K562 (cell line): ENCODE measurements around the gene MKNK2. TPM values are rescaled to one million over a fixed set of nuclear protein-coding genes. Genes with fewer than 3 reads are reported as not detected.

Experiments
- EGR1 ChIP-seq: fragments of 450-650 bp; conservative IDR thresholded peaks from 2 replicates; pipeline ENCODE4 v1.6.1; 2017; ENCODE audit warnings: mild to moderate bottlenecking
- FOXP1 ChIP-seq: sonication (generic); formaldehyde crosslinking; IDR thresholded peaks from 2 replicates; pipeline ENCODE4 v1.8.0; 2022; ENCODE audit warnings: mild to moderate bottlenecking, missing genetic modification reagents
- HMGN3 ChIP-seq: IDR thresholded peaks from 2 replicates; pipeline ENCODE4 v1.6.1; 2011; ENCODE audit warnings: borderline replicate concordance, low read depth, mild to moderate bottlenecking, mixed read lengths, low read length; ENCODE audit not compliant: insufficient read length; ENCODE audit errors: extremely low read depth
- SPI1 ChIP-seq: IDR thresholded peaks from 2 replicates; pipeline ENCODE4 v1.6.1; 2011; ENCODE audit warnings: low read depth, low read length, control low read depth, borderline replicate concordance
- polyA plus RNA-seq, 8 experiments: library from polyadenylated mRNA; depleted of rRNA in 4 of 8; stranded (reverse) in 5 of 8; unstranded in 3 of 8; fragments of >200 nt; fragmentation: Nextera tagmentation in 2 of 8; fragmentation: Illumina TruSeq in 1 of 8; extraction: Ambion mirVana in 2 of 8; extraction: Trizol in 1 of 8; gene quantifications; 2 replicates each; pipeline versions ENCODE4 v1.2.1 to v1.2.3, GENCODE V29; 2011 to 2014; ENCODE audit warnings: inconsistent platforms in 1 of 8, missing spikeins in 1 of 8
- total RNA-seq, 7 experiments: library from RNA; depleted of rRNA in 6 of 7; stranded (reverse); fragments of >200 nt in 6 of 7; fragmentation: Illumina TruSeq in 2 of 7; extraction: Trizol in 2 of 7; gene quantifications; 2 replicates each; pipeline versions ENCODE4 v1.2.1 to v1.2.3, GENCODE V29; 2011 to 2021; ENCODE audit warnings: low replicate concordance in 1 of 7
- TF ChIP-seq, protein P1 (sequence below): sonication (generic); formaldehyde crosslinking; IDR thresholded peaks from 2 replicates; pipeline ENCODE4 v1.8.1; 2023; ENCODE audit warnings: mild to moderate bottlenecking, missing genetic modification reagents
- TF ChIP-seq, protein P2 (sequence below), 2 experiments: fragments of 450-650 bp; formaldehyde crosslinking in 1 of 2; IDR thresholded peaks; 2 replicates each; pipeline versions ENCODE4 v1.4.0 to v1.6.1; 2014 to 2020; ENCODE audit warnings: mild to moderate bottlenecking in 2 of 2, borderline replicate concordance in 1 of 2, low read depth in 1 of 2
- TF ChIP-seq, protein P3 (sequence below): sonication (generic); formaldehyde crosslinking; IDR thresholded peaks from 2 replicates; pipeline ENCODE4 v1.9.0; 2022; ENCODE audit warnings: mild to moderate bottlenecking, missing genetic modification reagents
- TF ChIP-seq, protein P4 (sequence below): fragments of 450-650 bp; IDR thresholded peaks from 2 replicates; pipeline ENCODE4 v1.7.1; 2018; ENCODE audit warnings: mild to moderate bottlenecking, low read depth; ENCODE audit not compliant: partially characterized antibody
- TF ChIP-seq, protein P5 (sequence below): fragments of 450-650 bp; formaldehyde crosslinking; IDR thresholded peaks from 2 replicates; pipeline ENCODE4 v1.4.0; 2020; ENCODE audit warnings: mild to moderate bottlenecking
- TF ChIP-seq, protein P6 (sequence below): fragments of 450-650 bp; formaldehyde crosslinking; IDR thresholded peaks from 2 replicates; pipeline ENCODE4 v1.4.0; 2020; ENCODE audit warnings: mild to moderate bottlenecking, moderate library complexity

The MKNK2 gene
- total and polyA plus RNA-seq, 9 of the 15 experiments (the other 6 are each of a cell fraction or from before 2014, with no cell fraction given) = 5.1 to 191 (median 51.9) TPM

DNA sequence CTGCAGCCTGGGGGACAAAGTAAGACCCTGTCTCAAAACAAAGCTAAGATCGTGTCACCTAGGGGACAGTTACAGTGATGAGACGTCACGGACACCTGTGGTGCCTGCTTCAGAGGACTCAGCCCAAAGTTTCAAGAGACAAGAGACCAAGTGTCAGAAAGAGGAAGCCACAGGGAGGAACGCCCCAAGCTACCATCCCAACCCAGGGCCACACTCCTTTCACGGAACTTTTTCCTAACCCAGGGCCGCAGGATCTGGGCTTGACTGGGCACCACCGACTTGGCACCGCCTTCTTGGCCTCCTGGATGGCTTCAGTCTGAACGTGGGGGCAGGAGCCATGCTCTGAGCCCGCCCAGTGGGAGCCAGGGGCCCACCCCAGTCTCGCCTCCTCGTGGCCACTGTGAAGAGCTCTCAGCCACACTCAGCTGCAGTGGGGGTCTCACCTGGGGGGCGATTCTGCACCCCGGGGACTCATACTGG is 36.6 kb upstream of the MKNK2 start (continued):
- peak; percentile 35; the same call in 1 of the 2 replicates for TF ChIP-seq FOXP1 (CRISPR knock-in tag)
- TF ChIP-seq, protein P1, sequence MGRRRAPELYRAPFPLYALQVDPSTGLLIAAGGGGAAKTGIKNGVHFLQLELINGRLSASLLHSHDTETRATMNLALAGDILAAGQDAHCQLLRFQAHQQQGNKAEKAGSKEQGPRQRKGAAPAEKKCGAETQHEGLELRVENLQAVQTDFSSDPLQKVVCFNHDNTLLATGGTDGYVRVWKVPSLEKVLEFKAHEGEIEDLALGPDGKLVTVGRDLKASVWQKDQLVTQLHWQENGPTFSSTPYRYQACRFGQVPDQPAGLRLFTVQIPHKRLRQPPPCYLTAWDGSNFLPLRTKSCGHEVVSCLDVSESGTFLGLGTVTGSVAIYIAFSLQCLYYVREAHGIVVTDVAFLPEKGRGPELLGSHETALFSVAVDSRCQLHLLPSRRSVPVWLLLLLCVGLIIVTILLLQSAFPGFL (CRISPR knock-in tag) = no peak
- TF ChIP-seq, protein P2, sequence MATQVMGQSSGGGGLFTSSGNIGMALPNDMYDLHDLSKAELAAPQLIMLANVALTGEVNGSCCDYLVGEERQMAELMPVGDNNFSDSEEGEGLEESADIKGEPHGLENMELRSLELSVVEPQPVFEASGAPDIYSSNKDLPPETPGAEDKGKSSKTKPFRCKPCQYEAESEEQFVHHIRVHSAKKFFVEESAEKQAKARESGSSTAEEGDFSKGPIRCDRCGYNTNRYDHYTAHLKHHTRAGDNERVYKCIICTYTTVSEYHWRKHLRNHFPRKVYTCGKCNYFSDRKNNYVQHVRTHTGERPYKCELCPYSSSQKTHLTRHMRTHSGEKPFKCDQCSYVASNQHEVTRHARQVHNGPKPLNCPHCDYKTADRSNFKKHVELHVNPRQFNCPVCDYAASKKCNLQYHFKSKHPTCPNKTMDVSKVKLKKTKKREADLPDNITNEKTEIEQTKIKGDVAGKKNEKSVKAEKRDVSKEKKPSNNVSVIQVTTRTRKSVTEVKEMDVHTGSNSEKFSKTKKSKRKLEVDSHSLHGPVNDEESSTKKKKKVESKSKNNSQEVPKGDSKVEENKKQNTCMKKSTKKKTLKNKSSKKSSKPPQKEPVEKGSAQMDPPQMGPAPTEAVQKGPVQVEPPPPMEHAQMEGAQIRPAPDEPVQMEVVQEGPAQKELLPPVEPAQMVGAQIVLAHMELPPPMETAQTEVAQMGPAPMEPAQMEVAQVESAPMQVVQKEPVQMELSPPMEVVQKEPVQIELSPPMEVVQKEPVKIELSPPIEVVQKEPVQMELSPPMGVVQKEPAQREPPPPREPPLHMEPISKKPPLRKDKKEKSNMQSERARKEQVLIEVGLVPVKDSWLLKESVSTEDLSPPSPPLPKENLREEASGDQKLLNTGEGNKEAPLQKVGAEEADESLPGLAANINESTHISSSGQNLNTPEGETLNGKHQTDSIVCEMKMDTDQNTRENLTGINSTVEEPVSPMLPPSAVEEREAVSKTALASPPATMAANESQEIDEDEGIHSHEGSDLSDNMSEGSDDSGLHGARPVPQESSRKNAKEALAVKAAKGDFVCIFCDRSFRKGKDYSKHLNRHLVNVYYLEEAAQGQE (IDR thresholded peaks at IDR 0.05; ENCODE audit: borderline replicate concordance) = no peak
- TF ChIP-seq, protein P2 (CRISPR knock-in tag; IDR thresholded peaks at IDR 0.05; ENCODE audit: low read depth) = 0 out of 2 replicates have a peak, but pooled peaks have one; percentile 31
- no peak for TF ChIP-seq HMGN3
- TF ChIP-seq, protein P3, sequence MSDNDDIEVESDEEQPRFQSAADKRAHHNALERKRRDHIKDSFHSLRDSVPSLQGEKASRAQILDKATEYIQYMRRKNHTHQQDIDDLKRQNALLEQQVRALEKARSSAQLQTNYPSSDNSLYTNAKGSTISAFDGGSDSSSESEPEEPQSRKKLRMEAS = peak; percentile 23; the same call in 1 of the 2 replicates
- TF ChIP-seq, protein P4, sequence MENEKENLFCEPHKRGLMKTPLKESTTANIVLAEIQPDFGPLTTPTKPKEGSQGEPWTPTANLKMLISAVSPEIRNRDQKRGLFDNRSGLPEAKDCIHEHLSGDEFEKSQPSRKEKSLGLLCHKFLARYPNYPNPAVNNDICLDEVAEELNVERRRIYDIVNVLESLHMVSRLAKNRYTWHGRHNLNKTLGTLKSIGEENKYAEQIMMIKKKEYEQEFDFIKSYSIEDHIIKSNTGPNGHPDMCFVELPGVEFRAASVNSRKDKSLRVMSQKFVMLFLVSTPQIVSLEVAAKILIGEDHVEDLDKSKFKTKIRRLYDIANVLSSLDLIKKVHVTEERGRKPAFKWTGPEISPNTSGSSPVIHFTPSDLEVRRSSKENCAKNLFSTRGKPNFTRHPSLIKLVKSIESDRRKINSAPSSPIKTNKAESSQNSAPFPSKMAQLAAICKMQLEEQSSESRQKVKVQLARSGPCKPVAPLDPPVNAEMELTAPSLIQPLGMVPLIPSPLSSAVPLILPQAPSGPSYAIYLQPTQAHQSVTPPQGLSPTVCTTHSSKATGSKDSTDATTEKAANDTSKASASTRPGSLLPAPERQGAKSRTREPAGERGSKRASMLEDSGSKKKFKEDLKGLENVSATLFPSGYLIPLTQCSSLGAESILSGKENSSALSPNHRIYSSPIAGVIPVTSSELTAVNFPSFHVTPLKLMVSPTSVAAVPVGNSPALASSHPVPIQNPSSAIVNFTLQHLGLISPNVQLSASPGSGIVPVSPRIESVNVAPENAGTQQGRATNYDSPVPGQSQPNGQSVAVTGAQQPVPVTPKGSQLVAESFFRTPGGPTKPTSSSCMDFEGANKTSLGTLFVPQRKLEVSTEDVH = no peak
- TF ChIP-seq, protein P5, sequence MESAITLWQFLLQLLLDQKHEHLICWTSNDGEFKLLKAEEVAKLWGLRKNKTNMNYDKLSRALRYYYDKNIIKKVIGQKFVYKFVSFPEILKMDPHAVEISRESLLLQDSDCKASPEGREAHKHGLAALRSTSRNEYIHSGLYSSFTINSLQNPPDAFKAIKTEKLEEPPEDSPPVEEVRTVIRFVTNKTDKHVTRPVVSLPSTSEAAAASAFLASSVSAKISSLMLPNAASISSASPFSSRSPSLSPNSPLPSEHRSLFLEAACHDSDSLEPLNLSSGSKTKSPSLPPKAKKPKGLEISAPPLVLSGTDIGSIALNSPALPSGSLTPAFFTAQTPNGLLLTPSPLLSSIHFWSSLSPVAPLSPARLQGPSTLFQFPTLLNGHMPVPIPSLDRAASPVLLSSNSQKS (CRISPR knock-in tag) = no peak
- TF ChIP-seq EGR1 = no peak
- peak; percentile 95 for TF ChIP-seq SPI1
- TF ChIP-seq, protein P6, sequence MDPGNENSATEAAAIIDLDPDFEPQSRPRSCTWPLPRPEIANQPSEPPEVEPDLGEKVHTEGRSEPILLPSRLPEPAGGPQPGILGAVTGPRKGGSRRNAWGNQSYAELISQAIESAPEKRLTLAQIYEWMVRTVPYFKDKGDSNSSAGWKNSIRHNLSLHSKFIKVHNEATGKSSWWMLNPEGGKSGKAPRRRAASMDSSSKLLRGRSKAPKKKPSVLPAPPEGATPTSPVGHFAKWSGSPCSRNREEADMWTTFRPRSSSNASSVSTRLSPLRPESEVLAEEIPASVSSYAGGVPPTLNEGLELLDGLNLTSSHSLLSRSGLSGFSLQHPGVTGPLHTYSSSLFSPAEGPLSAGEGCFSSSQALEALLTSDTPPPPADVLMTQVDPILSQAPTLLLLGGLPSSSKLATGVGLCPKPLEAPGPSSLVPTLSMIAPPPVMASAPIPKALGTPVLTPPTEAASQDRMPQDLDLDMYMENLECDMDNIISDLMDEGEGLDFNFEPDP = no peak
